Body of pancreas (tissue), 4 donors: ENCODE results near the gene PSMG3. TPM values are rescaled to one million over a fixed set of nuclear protein-coding genes. Genes with fewer than 3 reads are reported as not detected.

Experiments used
- ATAC-seq: fragments of 150-250 bp; one replicate; pipeline ENCODE4 v1.9.1; 2016
- DNase-seq, 4 donors: peaks; one replicate each; pipeline ENCODE4 v3.0.0-alpha.2; 2019
- H3K27ac ChIP-seq, 4 donors: fragments of 200-600 bp; sonication (generic); 1 replicate in 3 of 4; 2 replicates in 1 of 4; pipeline versions ENCODE4 v1.5.1 to v1.6.1; 2016 to 2019; ENCODE audit warnings: mild to moderate bottlenecking in 1 of 4, mixed read lengths in 1 of 4, moderate library complexity in 1 of 4
- H3K27me3 ChIP-seq, 2 donors: fragments of 200-600 bp; sonication (generic); one replicate each; pipeline ENCODE4 v1.6.0; 2016; ENCODE audit warnings: mild to moderate bottlenecking in 1 of 2
- H3K36me3 ChIP-seq, 2 donors: fragments of 200-600 bp; sonication (generic); replicated peaks in 1 of 2; 2 replicates each; pipeline ENCODE4 v1.5.1; 2016; ENCODE audit warnings: low read depth in 2 of 2; ENCODE audit not compliant: insufficient read depth in 1 of 2
- H3K4me1 ChIP-seq: fragments of 200-600 bp; sonication (generic); one replicate; pipeline ENCODE4 v1.6.0; 2016
- H3K4me3 ChIP-seq, 2 donors: fragments of 200-600 bp; sonication (generic); 1 replicate in 1 of 2; 2 replicates in 1 of 2; pipeline ENCODE4 v1.5.1; 2016 to 2019
- H3K9me3 ChIP-seq, 3 donors: fragments of 200-600 bp; sonication (generic); 1 replicate in 2 of 3; 2 replicates in 1 of 3; pipeline ENCODE4 v1.5.1; 2016
- CTCF ChIP-seq, 7 experiments: fragments of 450-650 bp in 4 of 7; fragments of 200-600 bp in 3 of 7; sonication (generic) in 3 of 7; IDR thresholded peaks; one replicate each; pipeline ENCODE4 v1.5.1; 2016 to 2019; ENCODE audit warnings: antibody characterized with exemption in 7 of 7
- POLR2A ChIP-seq, 3 donors: fragments of 450-650 bp; IDR thresholded peaks; one replicate each; pipeline ENCODE4 v1.6.1; 2016; ENCODE audit warnings: antibody characterized with exemption in 3 of 3, mild to moderate bottlenecking in 2 of 3
- WGBS, 2 donors: methylation state at CpG; one replicate each; pipeline ENCODE4 v1.1.5; 2017; 5-methylcytosine and 5-hydroxymethylcytosine counted together
- intact Hi-C: fragments of 100-400 bp; cut with DNase I; formaldehyde crosslinking; loops from one replicate; pipeline ENCODE4 v1.15.1; 2023
- total RNA-seq, 2 donors: library from RNA; depleted of rRNA; stranded (reverse); fragments of >200 nt; gene quantifications; one replicate each; pipeline ENCODE4 v1.1.0, GENCODE V29; 2016

The PSMG3 gene
- total RNA-seq, 2 donors from 2014 or later: 34.0 to 39.6 TPM

- intact Hi-C loops: no loop called here
- 47 to 53% methylated on average over 13 to 19 of the region's 19 CpGs for WGBS, 2 donors
- Histone ChIP-seq H3K9me3 (peaks cover 0 to 7% (median 0%) of the 10 kb centered on the region in 3 donors), H3K27me3 (peaks cover 0 to 3% of the 10 kb centered on the region in 2 donors), H3K4me3 (no peak overlapping the region), H3K4me1 (no peaks in the 10 kb centered on the region), H3K36me3 (no peaks in the 10 kb centered on the region), H3K27ac (no peak overlapping the region)
- no peak for ATAC-seq
- TF ChIP-seq CTCF (IDR thresholded peaks at IDR 0.05): peak in 1 of 7 experiments; percentile 20
- no peak for TF ChIP-seq POLR2A (IDR thresholded peaks at IDR 0.05)
- DNase-seq: no peak
Measured at GRCh38 chr7:1593091-1593866, 23.4 kb upstream of the PSMG3 start.

GRCh38 chr7:1592299-1592871 lies 22.6 kb upstream of the PSMG3 start:
- Histone ChIP-seq H3K27ac (no peak overlapping the region), H3K4me1 (peaks cover 3% of the 10 kb centered on the region), H3K9me3 (peaks cover 0 to 7% (median 0%) of the 10 kb centered on the region in 3 donors), H3K4me3 (no peak overlapping the region), H3K36me3 (no peaks in the 10 kb centered on the region), H3K27me3 (peaks cover 0 to 3% of the 10 kb centered on the region in 2 donors)
- DNase-seq (no peak), ATAC-seq (no peak)
- intact Hi-C loops: no loop called here
- WGBS, 2 donors: 32 to 46% methylated on average over 9 to 20 of the region's 20 CpGs
- TF ChIP-seq POLR2A (IDR thresholded peaks at IDR 0.05) (no peak), CTCF (IDR thresholded peaks at IDR 0.05) (no peak)

- no peak for TF ChIP-seq CTCF (IDR thresholded peaks at IDR 0.05)
- no peak for TF ChIP-seq POLR2A (IDR thresholded peaks at IDR 0.05)
- Histone ChIP-seq H3K4me3 (no peak overlapping the region), H3K36me3 (no peaks in the 10 kb centered on the region), H3K9me3 (peaks cover 0 to 7% (median 0%) of the 10 kb centered on the region in 3 donors), H3K27ac (no peak overlapping the region), H3K4me1 (peaks cover 8% of the 10 kb centered on the region), H3K27me3 (peaks cover 0 to 3% of the 10 kb centered on the region in 2 donors)
- 26 to 31% methylated on average over 5 to 14 of the region's 15 CpGs for WGBS, 2 donors
- ATAC-seq: no peak
- intact Hi-C loops: no loop called here
- DNase-seq: no peak
Measured at GRCh38 chr7:1591876-1592275, 22.0 kb upstream of the PSMG3 start.

- TF ChIP-seq CTCF (IDR thresholded peaks at IDR 0.05) (no peak), POLR2A (IDR thresholded peaks at IDR 0.05) (no peak)
Measured at GRCh38 chr7:1591396-1591795, 21.6 kb upstream of the PSMG3 start.

More at GRCh38 chr7:1591396-1591795, 21.6 kb upstream of the PSMG3 start:
- WGBS, 2 donors: 43 to 57% methylated on average over 5 to 6 of the region's 6 CpGs
- peaks cover 0 to 7% (median 0%) of the 10 kb centered on the region in 3 donors for H3K9me3 ChIP-seq
- peaks cover 0 to 3% of the 10 kb centered on the region in 2 donors for H3K27me3 ChIP-seq
- H3K27ac ChIP-seq: no peak overlapping the region
- H3K4me3 ChIP-seq: no peak overlapping the region
- intact Hi-C loops: no loop called here
- DNase-seq (no peak), ATAC-seq (no peak)
- no peaks in the 10 kb centered on the region for H3K36me3 ChIP-seq
- H3K4me1 ChIP-seq: peaks cover 10% of the 10 kb centered on the region
